Measurements from ENCODE around the gene KRTAP12-2.

KRTAP12-2 gene

GRCh38 chr21:44666401-44667320, at the start of gene KRTAP12-2:
Gene KRTAP12-2 (minus strand): TSS chr21:44666927. CDS start chr21:44666886, 41 bp downstream.
- DNase-seq, result no peak

DNA sequence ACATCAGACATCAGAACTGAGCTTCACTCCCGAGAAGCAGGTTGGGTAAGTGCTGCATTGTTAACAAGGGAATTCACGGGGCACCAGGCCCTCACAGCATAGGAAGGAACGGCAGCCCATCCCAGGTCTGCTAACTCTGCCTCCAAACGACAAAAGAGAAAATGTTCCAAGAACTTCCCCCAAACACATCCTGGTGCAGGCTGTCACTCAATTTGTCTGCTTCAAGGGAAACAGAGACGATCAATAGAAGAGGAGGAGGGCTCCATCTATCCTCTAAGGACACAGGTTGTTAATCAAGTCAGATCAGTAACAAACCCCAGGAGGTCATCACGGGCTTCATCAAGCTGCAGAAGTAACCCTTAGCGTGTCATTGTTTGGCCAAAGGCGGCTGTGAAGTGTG, 48.2 kb upstream of the KRTAP12-2 start:
- no peak for DNase-seq

DNA sequence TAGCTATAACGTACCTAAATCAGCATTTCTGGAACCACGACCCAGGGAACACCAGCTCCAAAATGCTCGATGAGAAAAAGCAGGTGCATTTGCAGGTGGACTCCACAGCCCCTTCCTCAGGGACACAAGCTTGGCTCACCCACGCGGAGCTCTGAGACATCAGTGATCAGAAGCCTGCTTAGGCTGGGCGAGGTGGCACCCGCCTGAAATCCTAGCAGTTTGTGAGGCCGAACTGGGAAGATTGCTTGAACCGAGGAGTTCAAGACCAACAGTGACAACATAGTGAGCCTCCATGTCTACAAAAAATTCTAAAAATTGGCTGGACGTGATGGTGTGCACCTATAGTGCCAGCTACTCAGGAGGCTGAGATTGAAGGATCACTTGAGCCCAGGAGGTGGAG, 47.1 kb upstream of the KRTAP12-2 start:
- no peak for DNase-seq

DNA sequence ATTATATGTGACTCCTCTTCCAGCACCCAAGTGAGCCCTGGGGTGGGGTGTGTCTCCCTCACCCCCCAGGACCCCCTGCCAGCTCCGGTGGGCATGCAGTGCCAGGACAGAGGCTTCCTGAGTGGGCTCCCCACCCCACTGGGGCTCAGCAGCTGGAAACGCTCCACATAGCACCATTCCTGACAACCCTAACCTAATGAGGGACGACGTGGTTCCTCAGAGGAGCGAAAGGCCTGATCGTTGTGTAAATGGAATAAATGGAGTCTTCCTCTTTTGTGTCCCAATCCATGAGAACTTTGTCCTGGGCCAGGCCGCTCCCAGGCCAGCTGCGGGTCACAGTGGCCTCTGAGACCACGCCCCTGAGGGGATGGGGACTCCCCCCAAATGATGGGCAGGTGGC, 46.4 kb upstream of the KRTAP12-2 start:
- no peak for DNase-seq

DNA sequence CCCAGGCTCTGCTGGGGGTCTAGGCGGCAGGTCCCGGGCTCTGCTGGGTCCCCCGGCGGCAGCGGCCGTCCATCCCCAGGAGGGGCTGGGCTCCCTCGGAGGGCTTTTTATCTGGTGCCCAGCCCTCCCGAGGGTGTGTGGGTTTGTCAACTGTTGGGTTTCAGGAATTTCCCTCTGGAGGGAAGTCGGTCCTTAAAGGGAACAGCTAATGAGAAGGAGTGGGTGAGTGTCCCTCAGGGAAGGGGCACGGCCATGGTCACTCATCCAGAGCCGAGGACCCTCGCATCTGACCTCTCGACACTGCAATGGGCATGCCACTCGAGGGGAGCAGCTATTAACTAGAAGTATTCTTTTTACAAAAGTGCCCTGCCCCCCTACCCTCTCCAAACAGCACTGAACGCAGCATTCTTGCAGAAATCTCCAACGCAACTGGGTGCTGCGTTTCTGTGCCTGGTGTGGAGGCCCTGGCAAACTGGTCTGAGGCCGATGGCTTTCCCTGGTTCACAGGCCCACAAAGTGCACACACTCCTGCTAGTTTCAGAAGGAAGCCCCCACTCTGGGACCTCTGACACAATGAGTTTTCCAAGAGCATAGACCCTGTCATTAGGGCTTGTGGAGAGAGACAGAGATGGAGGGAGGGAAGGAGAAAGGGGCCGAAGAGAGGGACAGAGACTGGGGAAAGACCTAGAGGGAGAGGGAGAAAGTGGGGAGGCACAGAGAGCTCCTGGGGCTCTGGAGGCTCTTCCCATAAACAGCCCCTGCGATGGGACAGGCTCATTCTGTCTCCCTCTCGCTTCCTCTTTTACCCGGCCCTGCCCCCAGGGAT, 45.7 kb upstream of the KRTAP12-2 start:
- no peak for DNase-seq

DNA sequence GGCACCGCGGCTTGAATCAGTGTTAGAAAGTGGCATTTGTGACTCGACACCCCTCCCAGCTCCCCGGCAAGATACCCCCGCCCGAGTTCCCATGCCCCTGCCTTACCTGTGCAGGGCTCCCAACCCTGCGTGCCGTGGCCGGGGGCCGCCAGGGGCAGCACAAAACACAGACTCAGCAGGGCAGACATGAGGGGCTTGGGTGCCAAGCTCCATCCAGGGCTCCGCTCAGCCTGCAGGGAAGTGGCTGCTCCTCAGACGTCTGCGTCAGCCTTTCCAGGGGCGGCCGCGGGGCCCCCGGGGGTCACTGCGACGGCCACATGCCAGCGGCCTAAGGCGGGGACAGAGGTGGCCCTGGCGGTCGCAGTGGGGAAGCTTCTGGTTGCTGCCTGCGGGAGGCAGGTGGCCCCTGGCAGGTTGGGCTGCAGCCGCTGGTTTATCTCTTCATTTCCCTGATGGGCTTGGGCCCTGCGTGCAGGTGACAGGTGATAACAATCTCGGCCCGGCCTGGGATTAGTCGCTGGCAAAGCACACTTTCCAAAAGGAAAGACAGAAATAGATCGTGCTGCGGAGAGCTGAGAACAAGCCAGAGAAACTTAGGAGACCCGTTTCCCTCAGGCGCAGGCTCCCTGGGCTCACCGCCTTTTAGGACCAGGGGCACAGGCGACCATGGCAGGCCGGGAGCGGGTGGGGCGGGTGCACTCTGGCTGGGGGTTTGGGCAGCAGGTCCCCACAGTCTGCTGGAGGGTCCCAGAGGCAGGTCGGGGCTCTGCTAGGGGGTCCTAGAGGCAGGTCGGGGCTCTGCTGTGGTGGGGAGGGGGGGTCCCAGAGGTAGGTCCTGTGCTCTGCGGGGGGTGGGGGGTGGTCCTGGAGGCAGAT, 44.8 kb upstream of the KRTAP12-2 start, which contains the start of gene TSPEAR:
TSS of gene TSPEAR (minus strand) at position 246 of the 876 bp plus-strand sequence. CDS start at position 188, 58 bp downstream.
- no peak for DNase-seq

DNA sequence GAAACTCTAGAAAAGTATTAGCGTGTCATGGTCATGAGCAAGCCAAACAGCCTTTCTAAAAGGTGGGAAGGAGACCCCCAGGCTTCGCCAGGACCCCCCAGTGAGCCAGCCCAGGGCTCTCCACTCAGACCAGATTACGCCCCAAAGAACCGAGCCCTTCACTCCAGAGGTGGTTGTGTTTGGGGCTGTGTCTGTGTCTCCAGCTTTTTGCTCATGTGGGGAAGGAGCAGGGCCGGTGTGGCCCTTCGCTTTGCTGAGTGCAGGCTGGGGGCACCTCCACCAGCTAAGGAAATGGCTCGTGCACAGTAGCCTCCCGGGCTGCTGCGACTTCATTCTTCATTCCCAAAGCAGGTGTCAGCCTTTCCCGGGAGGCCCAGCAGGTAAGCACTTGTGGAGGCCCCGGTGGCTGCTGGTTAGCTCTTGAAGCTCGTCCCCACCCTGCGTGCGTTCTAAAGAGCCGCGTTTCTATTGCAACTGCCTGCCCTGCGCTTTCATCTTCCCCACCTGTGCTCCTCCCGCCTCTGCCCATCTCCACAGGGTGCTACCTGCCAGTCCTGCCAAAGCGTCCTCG, 44.1 kb upstream of the KRTAP12-2 start:
- no peak for DNase-seq

- no peak for DNase-seq
Measured at GRCh38 chr21:44710294-44710665, 43.6 kb upstream of the KRTAP12-2 start.

- DNase-seq, result no peak
Measured at GRCh38 chr21:44709426-44710293, 42.9 kb upstream of the KRTAP12-2 start.

GRCh38 chr21:44708866-44709425, 42.2 kb upstream of the KRTAP12-2 start:
- no peak for DNase-seq

GRCh38 chr21:44708213-44708865, 41.6 kb upstream of the KRTAP12-2 start:
- no peak for DNase-seq

- DNase-seq, result no peak
Measured at GRCh38 chr21:44706706-44707581, 40.2 kb upstream of the KRTAP12-2 start.

- DNase-seq, result no peak
Measured at GRCh38 chr21:44706026-44706705, 39.4 kb upstream of the KRTAP12-2 start.

- no peak for DNase-seq
Measured at GRCh38 chr21:44704636-44705001, 37.9 kb upstream of the KRTAP12-2 start.

DNA sequence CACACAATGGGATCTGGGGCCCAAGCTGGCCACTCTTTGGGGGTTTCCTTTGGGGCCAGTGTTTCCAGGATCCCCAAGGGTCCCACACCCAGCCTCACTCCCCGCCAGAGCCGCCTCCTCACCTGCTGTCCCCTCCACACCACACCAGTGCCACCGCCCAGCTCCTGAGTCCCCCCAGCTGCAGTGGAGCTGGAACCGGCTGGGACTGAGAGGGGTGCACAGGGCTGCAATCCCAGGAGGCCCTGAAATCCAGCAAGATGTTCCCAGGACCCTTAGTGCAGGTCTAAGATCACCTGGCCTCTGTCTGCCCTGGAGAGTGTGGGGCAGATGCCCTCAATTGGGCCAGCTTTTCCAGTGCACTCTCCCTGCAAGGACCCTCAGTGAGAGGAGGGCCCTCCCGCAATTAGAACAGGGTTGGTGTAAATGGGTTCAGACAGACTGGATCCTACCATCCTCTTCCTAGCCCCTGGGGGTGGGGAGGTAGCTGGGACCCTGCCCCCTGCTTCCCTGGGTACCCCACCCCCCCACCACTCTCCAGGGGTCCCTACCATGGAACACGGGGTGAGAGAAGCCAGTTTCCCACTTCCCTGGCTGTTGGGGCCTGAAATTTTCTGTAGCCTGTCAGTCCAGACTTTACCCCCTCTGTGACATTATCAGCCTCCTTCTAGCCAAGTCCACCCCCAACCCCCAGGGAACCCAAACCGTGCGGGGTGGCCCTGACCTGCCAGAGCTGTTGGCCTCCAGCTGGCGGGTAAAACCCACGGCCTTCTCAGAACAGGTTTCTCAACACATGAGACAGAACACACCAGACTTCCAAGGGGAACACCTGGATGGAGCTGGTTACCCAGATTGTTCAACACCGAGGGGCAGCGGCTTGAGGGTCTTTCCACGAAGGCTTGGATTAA, 37.3 kb upstream of the KRTAP12-2 start:
- DNase-seq, result no peak

DNA sequence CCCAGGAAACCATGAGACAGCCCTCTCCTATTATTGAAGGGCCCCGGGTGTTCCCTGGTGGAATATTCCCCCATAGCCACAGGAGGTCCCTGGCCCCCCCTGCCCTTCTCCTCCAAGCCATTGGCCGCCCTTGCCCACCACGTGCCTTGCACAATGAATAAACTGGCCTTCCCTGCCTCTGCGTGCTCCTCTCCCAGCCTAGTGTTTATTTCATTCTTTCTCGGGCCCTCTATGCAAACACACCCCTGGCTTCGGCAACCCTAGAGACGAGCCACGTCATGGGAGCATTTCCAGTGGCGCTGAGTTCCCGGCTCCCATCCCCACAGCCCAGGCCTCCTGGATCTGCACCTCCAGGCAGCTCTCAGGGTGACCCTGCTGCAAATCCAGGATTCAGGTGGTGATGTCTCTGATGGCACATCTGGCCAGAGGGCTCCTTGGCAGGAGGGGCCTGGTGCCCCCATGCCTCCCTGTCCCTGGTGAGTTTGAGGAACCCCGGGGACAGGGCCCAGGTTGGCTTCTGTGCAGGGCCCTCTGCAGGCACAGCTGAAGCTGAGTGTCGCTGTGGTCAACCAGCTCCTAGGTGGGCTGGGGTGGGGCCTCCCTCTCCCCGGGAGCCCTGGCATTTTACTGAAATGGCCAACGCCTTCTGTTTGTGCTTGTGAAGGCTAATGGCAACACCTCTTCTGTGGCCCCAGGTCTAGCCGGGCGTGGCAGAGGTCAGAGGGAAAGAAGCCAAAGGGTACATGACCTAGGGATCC, 36.4 kb upstream of the KRTAP12-2 start:
- no peak for DNase-seq

Data from HCEC 1CT (cell line).